ENCODE results near the gene TRIM46. TPM values are rescaled to one million over a fixed set of nuclear protein-coding genes. Genes with fewer than 3 reads are reported as not detected.

TRIM46 gene
- total and polyA plus RNA-seq, 2 experiments from 2014 or later: 8.1 to 15.4 TPM

- peaks cover 20% of the 10 kb centered on the region; the same call in 1 of the 2 replicates for H3K36me3 ChIP-seq (ENCODE audit: insufficient read depth)
- ATAC-seq: no peak
Observed at GRCh38 chr1:155178441-155179111, 4.9 kb downstream of the TRIM46 start.

More at GRCh38 chr1:155178441-155179111, 4.9 kb downstream of the TRIM46 start:
- Mint-ChIP-seq H3K27ac (no peak overlapping the region), H3K36me3 (ENCODE audit: low read depth) (peaks cover 52% of the 10 kb centered on the region), H3K9me3 (no peaks in the 10 kb centered on the region; the same call in 2 of the 3 replicates), H3K4me1 (peaks cover 17% of the 10 kb centered on the region), H3K27me3 (ENCODE audit: insufficient read depth, low read depth, poor library complexity) (peaks cover 11% of the 10 kb centered on the region), H3K4me3 (no peak overlapping the region)
- H3F3A ChIP-seq (replicated peaks; ENCODE audit: low read depth): peaks cover 11% of the 10 kb centered on the region; the same call in 1 of the 2 replicates
- DNase-seq (ENCODE audit: low spot score): no peak
- no peaks in the 10 kb centered on the region for H4K20me1 ChIP-seq (replicated peaks; ENCODE audit: insufficient read depth)
- H2AFZ ChIP-seq: no peak overlapping the region
- no peaks in the 10 kb centered on the region for H3K27me3 ChIP-seq (ENCODE audit: insufficient read depth)
- 0 out of 2 replicates have a peak, but pooled peaks cover 3% of the 10 kb centered on the region for H3K79me2 ChIP-seq (replicated peaks; ENCODE audit: insufficient read depth)
- H3K27ac ChIP-seq (ENCODE audit: low read depth): no peak overlapping the region
- H3K9me2 ChIP-seq (ENCODE audit: insufficient read depth): no peaks in the 10 kb centered on the region
- no peak overlapping the region for H3K4me2 ChIP-seq
- H3K4me3 ChIP-seq: no peak overlapping the region
- H3K4me1 ChIP-seq (ENCODE audit: insufficient read depth): peaks cover 10% of the 10 kb centered on the region; the same call in 1 of the 2 replicates
- TF ChIP-seq REST (IDR thresholded peaks at IDR 0.05; ENCODE audit: unreplicated experiment) (no peak), NANOG (IDR thresholded peaks at IDR 0.05; ENCODE audit: borderline replicate concordance) (no peak), ZNF462 (CRISPR knock-in tag; IDR thresholded peaks at IDR 0.05) (no peak), ZNF331 (CRISPR knock-in tag; IDR thresholded peaks at IDR 0.05; ENCODE audit: low read depth) (no peak), CTCF (conservative IDR thresholded peaks at IDR 0.05; ENCODE audit: low read depth in 2 of 2) (no peak), POLR2AphosphoS5 (IDR thresholded peaks at IDR 0.05; ENCODE audit: low read depth) (no peak), JUNB (IDR thresholded peaks at IDR 0.05; ENCODE audit: unreplicated experiment) (no peak), CREB1 (CRISPR knock-in tag; IDR thresholded peaks at IDR 0.05; ENCODE audit: low read depth) (no peak), ZNF114 (CRISPR knock-in tag; IDR thresholded peaks at IDR 0.05) (no peak), STAT1 (IDR thresholded peaks at IDR 0.05; ENCODE audit: unreplicated experiment) (no peak), EZH2 (IDR thresholded peaks at IDR 0.05; ENCODE audit: low read depth, unreplicated experiment) (no peak), ETS1 (IDR thresholded peaks at IDR 0.05) (no peak), EZH2phosphoT487 (IDR thresholded peaks at IDR 0.05; ENCODE audit: unreplicated experiment) (no peak)

Measured in GM23338 (cell line).